WTC11 (cell line): ENCODE measurements around the gene MAPK8IP1. TPM values are rescaled to one million over a fixed set of nuclear protein-coding genes. Genes with fewer than 3 reads are reported as not detected.
A peak's percentile ranks its signal among the peaks of the same experiment; 100 is the strongest.

Experiments
- ATAC-seq: fragments of 200-7000 bp; cut with Tn5 transposase; 2 replicates; pipeline ENCODE4 v1.10.0; 2021; ENCODE audit warnings: mild to moderate bottlenecking, moderate library complexity
- CTCF ChIA-PET: fragments of 300-600 bp; sonication (Branson Sonifier 250); formaldehyde crosslinking; loops from one replicate; lab custom pipeline; 2021; ENCODE audit warnings: antibody characterized with exemption; lab: Charles Lee
- POLR2A ChIA-PET: fragments of 350-600 bp; sonication (Branson Sonifier 250); formaldehyde crosslinking; loops from one replicate; lab custom pipeline; 2021; ENCODE audit warnings: antibody characterized with exemption; lab: Charles Lee
- DNase-seq: peaks from one replicate; pipeline ENCODE4 v3.0.0; 2021; ENCODE audit warnings: low spot score
- H3K27ac Mint-ChIP-seq: 2 replicates; pipeline ENCODE4 v1.8.0; 2021; ENCODE audit warnings: mixed read lengths
- H3K27me3 Mint-ChIP-seq: 2 replicates; pipeline ENCODE4 v1.8.0; 2021; ENCODE audit warnings: low read depth, mild to moderate bottlenecking, moderate library complexity, mixed read lengths
- H3K36me3 Mint-ChIP-seq: 2 replicates; pipeline ENCODE4 v1.8.0; 2021; ENCODE audit warnings: mixed read lengths
- H3K4me1 Mint-ChIP-seq: 2 replicates; pipeline ENCODE4 v1.8.0; 2022; ENCODE audit warnings: mixed read lengths
- H3K4me3 Mint-ChIP-seq: 2 replicates; pipeline ENCODE4 v1.8.0; 2021; ENCODE audit warnings: mild to moderate bottlenecking, moderate library complexity, mixed read lengths
- H3K9me3 Mint-ChIP-seq: 2 replicates; pipeline ENCODE4 v1.8.0; 2021; ENCODE audit warnings: mixed read lengths
- ATF1 ChIP-seq: sonication (generic); formaldehyde crosslinking; IDR thresholded peaks from 2 replicates; pipeline ENCODE4 v1.8.1; 2023; ENCODE audit warnings: mild to moderate bottlenecking, moderate library complexity, missing genetic modification reagents
- CREB1 ChIP-seq: sonication (generic); formaldehyde crosslinking; IDR thresholded peaks from 2 replicates; pipeline ENCODE4 v1.8.0; 2023; ENCODE audit warnings: mild to moderate bottlenecking, missing genetic modification reagents
- FOXP1 ChIP-seq: sonication (generic); formaldehyde crosslinking; IDR thresholded peaks from 2 replicates; pipeline ENCODE4 v1.8.0; 2022; ENCODE audit warnings: missing genetic modification reagents, mild to moderate bottlenecking, moderate library complexity, borderline replicate concordance
- GTF2I ChIP-seq: fragments of 250-450 bp; sonication (Bioruptor Pico); conservative IDR thresholded peaks from 2 replicates; pipeline ENCODE4 v1.4.0; 2021; ENCODE audit warnings: mild to moderate bottlenecking
- JAZF1 ChIP-seq: fragments of 250-450 bp; sonication (Bioruptor Pico); IDR thresholded peaks from 2 replicates; pipeline ENCODE4 v1.9.0; 2021; ENCODE audit warnings: moderate library complexity, mild to moderate bottlenecking, inconsistent platforms
- JUN ChIP-seq: sonication (generic); formaldehyde crosslinking; IDR thresholded peaks from 2 replicates; pipeline ENCODE4 v1.8.0; 2023; ENCODE audit warnings: mild to moderate bottlenecking, missing genetic modification reagents
- KAT7 ChIP-seq: sonication (generic); formaldehyde crosslinking; IDR thresholded peaks from 2 replicates; pipeline ENCODE4 v1.8.1; 2023; ENCODE audit warnings: missing genetic modification reagents, mild to moderate bottlenecking, borderline replicate concordance
- MYBL2 ChIP-seq: sonication (generic); formaldehyde crosslinking; IDR thresholded peaks from 2 replicates; pipeline ENCODE4 v1.8.1; 2023; ENCODE audit warnings: mild to moderate bottlenecking, moderate library complexity, missing genetic modification reagents
- NFE2L1 ChIP-seq: sonication (generic); formaldehyde crosslinking; IDR thresholded peaks from 2 replicates; pipeline ENCODE4 v1.8.1; 2023; ENCODE audit warnings: missing genetic modification reagents
- NR2C2 ChIP-seq: sonication (generic); formaldehyde crosslinking; IDR thresholded peaks from 2 replicates; pipeline ENCODE4 v1.8.0; 2022; ENCODE audit warnings: mild to moderate bottlenecking, missing genetic modification reagents
- NR3C1 ChIP-seq: sonication (generic); formaldehyde crosslinking; conservative IDR thresholded peaks from 2 replicates; pipeline ENCODE4 v1.8.1; 2023; ENCODE audit warnings: low read depth, mild to moderate bottlenecking, missing genetic modification reagents
- PRRX2 ChIP-seq: fragments of 250-450 bp; sonication (Bioruptor Pico); IDR thresholded peaks from 2 replicates; pipeline ENCODE4 v1.8.0; 2021; ENCODE audit warnings: mild to moderate bottlenecking
- RORB ChIP-seq: fragments of 250-450 bp; sonication (Bioruptor Pico); IDR thresholded peaks from 2 replicates; pipeline ENCODE4 v1.9.0; 2021; ENCODE audit warnings: mild to moderate bottlenecking
- SMAD4 ChIP-seq: sonication (generic); formaldehyde crosslinking; IDR thresholded peaks from 2 replicates; pipeline ENCODE4 v1.8.0; 2022; ENCODE audit warnings: mild to moderate bottlenecking, missing genetic modification reagents
- SP1 ChIP-seq: sonication (generic); formaldehyde crosslinking; conservative IDR thresholded peaks from 2 replicates; pipeline ENCODE4 v1.8.1; 2022; ENCODE audit warnings: missing genetic modification reagents
- ZNF121 ChIP-seq: sonication (generic); formaldehyde crosslinking; IDR thresholded peaks from 2 replicates; pipeline ENCODE4 v1.8.0; 2023; ENCODE audit warnings: missing genetic modification reagents
- ZNF232 ChIP-seq: sonication (generic); formaldehyde crosslinking; IDR thresholded peaks from 2 replicates; pipeline ENCODE4 v1.8.0; 2022; ENCODE audit warnings: mild to moderate bottlenecking, missing genetic modification reagents
- ZNF317 ChIP-seq: sonication (generic); formaldehyde crosslinking; IDR thresholded peaks from 2 replicates; pipeline ENCODE4 v1.8.1; 2023; ENCODE audit warnings: low read depth, mild to moderate bottlenecking, moderate library complexity, missing genetic modification reagents, borderline replicate concordance
- ZNF671 ChIP-seq: fragments of 250-450 bp; sonication (Bioruptor Pico); IDR thresholded peaks from 2 replicates; pipeline ENCODE4 v1.8.0; 2021; ENCODE audit warnings: mild to moderate bottlenecking
- total RNA-seq: library from RNA; stranded (reverse); gene quantifications from 3 replicates; pipeline ENCODE4 v1.2.3, GENCODE V29; 2021
- TF ChIP-seq, protein P1 (sequence below): sonication (generic); formaldehyde crosslinking; IDR thresholded peaks from 2 replicates; pipeline ENCODE4 v1.8.0; 2023; ENCODE audit warnings: missing genetic modification reagents, mild to moderate bottlenecking, borderline replicate concordance
- TF ChIP-seq, protein P2 (sequence below): sonication (generic); formaldehyde crosslinking; IDR thresholded peaks from 2 replicates; pipeline ENCODE4 v1.8.1; 2022; ENCODE audit warnings: mild to moderate bottlenecking, moderate library complexity, missing genetic modification reagents
- TF ChIP-seq, protein P3 (sequence below): fragments of 250-450 bp; sonication (Bioruptor Pico); IDR thresholded peaks from 2 replicates; pipeline ENCODE4 v1.8.0; 2021; ENCODE audit warnings: mild to moderate bottlenecking
- TF ChIP-seq, protein P4 (sequence below): sonication (generic); formaldehyde crosslinking; conservative IDR thresholded peaks from 2 replicates; pipeline ENCODE4 v1.8.1; 2022; ENCODE audit warnings: mild to moderate bottlenecking, missing genetic modification reagents
- TF ChIP-seq, protein P5 (sequence below): sonication (generic); formaldehyde crosslinking; IDR thresholded peaks from 2 replicates; pipeline ENCODE4 v1.8.1; 2023; ENCODE audit warnings: mild to moderate bottlenecking, missing genetic modification reagents
- TF ChIP-seq, protein P6 (sequence below): fragments of 250-450 bp; sonication (Bioruptor Pico); IDR thresholded peaks from 2 replicates; pipeline ENCODE4 v2.1.2; 2022; ENCODE audit warnings: mild to moderate bottlenecking, moderate library complexity

Gene MAPK8IP1
- total RNA-seq, 1 experiment from 2014 or later: 34.1 TPM

DNA sequence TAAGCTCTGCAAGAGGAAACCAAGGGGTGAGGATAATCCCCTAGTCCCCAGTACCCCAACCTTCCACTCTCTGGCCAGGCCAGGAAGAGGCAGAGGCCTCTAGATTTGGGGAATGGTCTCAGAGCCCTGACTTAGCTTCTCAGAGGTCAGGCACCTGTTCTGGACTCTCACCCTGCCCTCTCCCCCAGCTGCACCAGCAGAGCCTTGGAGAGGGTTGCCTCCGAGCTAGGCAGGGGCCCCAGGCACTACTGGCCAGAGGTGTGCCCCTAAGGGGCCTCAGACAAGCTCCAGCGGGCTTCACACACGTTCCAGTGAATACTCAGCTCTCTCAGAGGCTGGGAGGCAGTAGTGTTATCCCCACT is 13.6 kb downstream of the MAPK8IP1 start:
- CTCF ChIA-PET: interaction anchor here (1.0 to 4.3 kb wide), 10 partner anchors 11 to 108 kb away, joined by 3 to 33 read pairs (median 3); partner anchors contain the start of genes LARGE2 and PEX16
- H3K27ac Mint-ChIP-seq: no peak overlapping the region

DNA sequence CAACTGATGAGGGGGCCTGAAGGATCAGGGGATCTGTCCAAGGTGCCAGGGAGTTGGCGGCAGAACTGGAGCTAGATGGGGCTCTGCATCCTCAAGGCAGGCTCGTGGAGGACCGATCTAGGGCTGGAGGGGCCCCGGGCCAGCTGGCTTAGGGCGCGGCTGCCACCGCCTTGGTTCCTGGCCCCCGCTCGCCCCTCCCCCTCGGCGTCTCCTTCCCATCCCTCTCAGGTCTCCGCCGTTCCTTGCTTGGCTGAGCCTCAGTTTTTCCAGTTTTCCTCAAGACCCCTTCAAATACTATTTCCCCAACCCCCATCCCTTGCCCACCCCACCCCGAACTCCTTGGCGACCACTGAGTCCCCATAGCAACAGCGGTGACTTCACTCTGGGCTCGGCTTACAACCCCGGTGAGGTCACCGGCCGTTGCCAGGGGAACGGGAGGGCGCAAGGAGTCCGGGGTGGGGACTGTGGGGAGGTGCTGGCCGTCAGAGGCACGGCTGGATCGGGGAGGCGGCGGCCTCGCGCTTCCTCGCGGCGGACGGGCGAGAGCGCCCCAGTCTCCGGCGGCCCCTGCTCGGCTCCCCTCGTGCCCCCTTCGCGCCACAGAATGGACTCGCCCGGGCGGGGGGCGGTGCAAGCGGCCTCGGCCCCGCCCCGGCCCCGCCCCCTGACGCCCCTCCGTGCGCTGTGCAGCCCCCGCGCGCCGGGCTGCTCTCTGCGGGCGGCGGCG is 14.2 kb downstream of the MAPK8IP1 start:
- TF ChIP-seq, protein P1, sequence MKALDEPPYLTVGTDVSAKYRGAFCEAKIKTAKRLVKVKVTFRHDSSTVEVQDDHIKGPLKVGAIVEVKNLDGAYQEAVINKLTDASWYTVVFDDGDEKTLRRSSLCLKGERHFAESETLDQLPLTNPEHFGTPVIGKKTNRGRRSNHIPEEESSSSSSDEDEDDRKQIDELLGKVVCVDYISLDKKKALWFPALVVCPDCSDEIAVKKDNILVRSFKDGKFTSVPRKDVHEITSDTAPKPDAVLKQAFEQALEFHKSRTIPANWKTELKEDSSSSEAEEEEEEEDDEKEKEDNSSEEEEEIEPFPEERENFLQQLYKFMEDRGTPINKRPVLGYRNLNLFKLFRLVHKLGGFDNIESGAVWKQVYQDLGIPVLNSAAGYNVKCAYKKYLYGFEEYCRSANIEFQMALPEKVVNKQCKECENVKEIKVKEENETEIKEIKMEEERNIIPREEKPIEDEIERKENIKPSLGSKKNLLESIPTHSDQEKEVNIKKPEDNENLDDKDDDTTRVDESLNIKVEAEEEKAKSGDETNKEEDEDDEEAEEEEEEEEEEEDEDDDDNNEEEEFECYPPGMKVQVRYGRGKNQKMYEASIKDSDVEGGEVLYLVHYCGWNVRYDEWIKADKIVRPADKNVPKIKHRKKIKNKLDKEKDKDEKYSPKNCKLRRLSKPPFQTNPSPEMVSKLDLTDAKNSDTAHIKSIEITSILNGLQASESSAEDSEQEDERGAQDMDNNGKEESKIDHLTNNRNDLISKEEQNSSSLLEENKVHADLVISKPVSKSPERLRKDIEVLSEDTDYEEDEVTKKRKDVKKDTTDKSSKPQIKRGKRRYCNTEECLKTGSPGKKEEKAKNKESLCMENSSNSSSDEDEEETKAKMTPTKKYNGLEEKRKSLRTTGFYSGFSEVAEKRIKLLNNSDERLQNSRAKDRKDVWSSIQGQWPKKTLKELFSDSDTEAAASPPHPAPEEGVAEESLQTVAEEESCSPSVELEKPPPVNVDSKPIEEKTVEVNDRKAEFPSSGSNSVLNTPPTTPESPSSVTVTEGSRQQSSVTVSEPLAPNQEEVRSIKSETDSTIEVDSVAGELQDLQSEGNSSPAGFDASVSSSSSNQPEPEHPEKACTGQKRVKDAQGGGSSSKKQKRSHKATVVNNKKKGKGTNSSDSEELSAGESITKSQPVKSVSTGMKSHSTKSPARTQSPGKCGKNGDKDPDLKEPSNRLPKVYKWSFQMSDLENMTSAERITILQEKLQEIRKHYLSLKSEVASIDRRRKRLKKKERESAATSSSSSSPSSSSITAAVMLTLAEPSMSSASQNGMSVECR (CRISPR knock-in tag): peak; percentile 67
- TF ChIP-seq KAT7 (CRISPR knock-in tag) (no peak), ZNF671 (CRISPR knock-in tag) (no peak), SP1 (peak; percentile 79), FOXP1 (CRISPR knock-in tag) (peak; percentile 77; the same call in 1 of the 2 replicates), NFE2L1 (CRISPR knock-in tag) (peak; percentile 14; the same call in 1 of the 2 replicates), ZNF232 (CRISPR knock-in tag) (peak; percentile 53; the same call in 1 of the 2 replicates), MYBL2 (CRISPR knock-in tag) (0 out of 2 replicates have a peak, but pooled peaks have one; percentile 6), ZNF317 (CRISPR knock-in tag) (peak; percentile 38; the same call in 1 of the 2 replicates), JAZF1 (CRISPR knock-in tag) (no peak), GTF2I (CRISPR knock-in tag) (no peak)
- TF ChIP-seq, protein P2, sequence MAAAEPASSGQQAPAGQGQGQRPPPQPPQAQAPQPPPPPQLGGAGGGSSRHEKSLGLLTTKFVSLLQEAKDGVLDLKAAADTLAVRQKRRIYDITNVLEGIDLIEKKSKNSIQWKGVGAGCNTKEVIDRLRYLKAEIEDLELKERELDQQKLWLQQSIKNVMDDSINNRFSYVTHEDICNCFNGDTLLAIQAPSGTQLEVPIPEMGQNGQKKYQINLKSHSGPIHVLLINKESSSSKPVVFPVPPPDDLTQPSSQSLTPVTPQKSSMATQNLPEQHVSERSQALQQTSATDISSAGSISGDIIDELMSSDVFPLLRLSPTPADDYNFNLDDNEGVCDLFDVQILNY (CRISPR knock-in tag): peak; percentile 37; the same call in 1 of the 2 replicates
- TF ChIP-seq, protein P3, sequence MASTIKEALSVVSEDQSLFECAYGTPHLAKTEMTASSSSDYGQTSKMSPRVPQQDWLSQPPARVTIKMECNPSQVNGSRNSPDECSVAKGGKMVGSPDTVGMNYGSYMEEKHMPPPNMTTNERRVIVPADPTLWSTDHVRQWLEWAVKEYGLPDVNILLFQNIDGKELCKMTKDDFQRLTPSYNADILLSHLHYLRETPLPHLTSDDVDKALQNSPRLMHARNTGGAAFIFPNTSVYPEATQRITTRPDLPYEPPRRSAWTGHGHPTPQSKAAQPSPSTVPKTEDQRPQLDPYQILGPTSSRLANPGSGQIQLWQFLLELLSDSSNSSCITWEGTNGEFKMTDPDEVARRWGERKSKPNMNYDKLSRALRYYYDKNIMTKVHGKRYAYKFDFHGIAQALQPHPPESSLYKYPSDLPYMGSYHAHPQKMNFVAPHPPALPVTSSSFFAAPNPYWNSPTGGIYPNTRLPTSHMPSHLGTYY (CRISPR knock-in tag): no peak
- TF ChIP-seq, protein P4, sequence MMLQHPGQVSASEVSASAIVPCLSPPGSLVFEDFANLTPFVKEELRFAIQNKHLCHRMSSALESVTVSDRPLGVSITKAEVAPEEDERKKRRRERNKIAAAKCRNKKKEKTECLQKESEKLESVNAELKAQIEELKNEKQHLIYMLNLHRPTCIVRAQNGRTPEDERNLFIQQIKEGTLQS (CRISPR knock-in tag): peak; percentile 14; the same call in 1 of the 2 replicates
- TF ChIP-seq, protein P5, sequence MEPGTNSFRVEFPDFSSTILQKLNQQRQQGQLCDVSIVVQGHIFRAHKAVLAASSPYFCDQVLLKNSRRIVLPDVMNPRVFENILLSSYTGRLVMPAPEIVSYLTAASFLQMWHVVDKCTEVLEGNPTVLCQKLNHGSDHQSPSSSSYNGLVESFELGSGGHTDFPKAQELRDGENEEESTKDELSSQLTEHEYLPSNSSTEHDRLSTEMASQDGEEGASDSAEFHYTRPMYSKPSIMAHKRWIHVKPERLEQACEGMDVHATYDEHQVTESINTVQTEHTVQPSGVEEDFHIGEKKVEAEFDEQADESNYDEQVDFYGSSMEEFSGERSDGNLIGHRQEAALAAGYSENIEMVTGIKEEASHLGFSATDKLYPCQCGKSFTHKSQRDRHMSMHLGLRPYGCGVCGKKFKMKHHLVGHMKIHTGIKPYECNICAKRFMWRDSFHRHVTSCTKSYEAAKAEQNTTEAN (CRISPR knock-in tag): no peak
- ATAC-seq (peak; percentile 75), DNase-seq (peak; percentile 94)
- Mint-ChIP-seq H3K36me3 (0 out of 2 replicates have a peak, but pooled peaks cover 3% of the 10 kb centered on the region), H3K9me3 (no peaks in the 10 kb centered on the region), H3K27ac (no peak overlapping the region), H3K4me1 (peaks cover 23% of the 10 kb centered on the region), H3K4me3 (peak overlapping the region; percentile 61), H3K27me3 (peaks cover 6% of the 10 kb centered on the region)
- POLR2A ChIA-PET: interaction anchor here (0.8 to 1.2 kb wide), 3 partner anchors 18 to 22 kb away, joined by 3 to 6 read pairs (median 6); partner anchors contain the start of genes LARGE2 and PEX16
- CTCF ChIA-PET: interaction anchor here (1.0 to 4.3 kb wide), 11 partner anchors 11 to 107 kb away, joined by 3 to 33 read pairs (median 3); partner anchors contain the start of genes LARGE2 and PEX16

More for the DNA sequence above, 13.6 kb downstream of the MAPK8IP1 start:
- ATAC-seq (no peak), DNase-seq (no peak)
- POLR2A ChIA-PET: interaction anchor here (0.8 to 1.2 kb wide), 3 partner anchors 18 to 23 kb away, joined by 3 to 6 read pairs (median 6); partner anchors contain the start of genes LARGE2 and PEX16
- TF ChIP-seq SMAD4 (CRISPR knock-in tag) (no peak), NR3C1 (CRISPR knock-in tag) (no peak), ZNF121 (no peak), JUN (CRISPR knock-in tag) (no peak), ZNF317 (CRISPR knock-in tag) (no peak), NR2C2 (CRISPR knock-in tag) (no peak), SP1 (no peak), PRRX2 (CRISPR knock-in tag) (no peak), CREB1 (CRISPR knock-in tag) (no peak), ATF1 (CRISPR knock-in tag) (no peak), RORB (CRISPR knock-in tag) (no peak)
- TF ChIP-seq, protein P6, sequence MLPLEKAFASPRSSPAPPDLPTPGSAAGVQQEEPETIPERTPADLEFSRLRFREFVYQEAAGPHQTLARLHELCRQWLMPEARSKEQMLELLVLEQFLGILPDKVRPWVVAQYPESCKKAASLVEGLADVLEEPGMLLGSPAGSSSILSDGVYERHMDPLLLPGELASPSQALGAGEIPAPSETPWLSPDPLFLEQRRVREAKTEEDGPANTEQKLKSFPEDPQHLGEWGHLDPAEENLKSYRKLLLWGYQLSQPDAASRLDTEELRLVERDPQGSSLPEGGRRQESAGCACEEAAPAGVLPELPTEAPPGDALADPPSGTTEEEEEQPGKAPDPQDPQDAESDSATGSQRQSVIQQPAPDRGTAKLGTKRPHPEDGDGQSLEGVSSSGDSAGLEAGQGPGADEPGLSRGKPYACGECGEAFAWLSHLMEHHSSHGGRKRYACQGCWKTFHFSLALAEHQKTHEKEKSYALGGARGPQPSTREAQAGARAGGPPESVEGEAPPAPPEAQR (CRISPR knock-in tag): no peak
- H3K9me3 Mint-ChIP-seq: no peaks in the 10 kb centered on the region
- peaks cover 6% of the 10 kb centered on the region for H3K27me3 Mint-ChIP-seq
- peak overlapping the region; percentile 61 for H3K4me3 Mint-ChIP-seq
- H3K36me3 Mint-ChIP-seq: no peaks in the 10 kb centered on the region
- peaks cover 23% of the 10 kb centered on the region for H3K4me1 Mint-ChIP-seq
